Panc1 (cell line): Measurements from ENCODE around the gene SRP68. TPM values are rescaled to one million over a fixed set of nuclear protein-coding genes. Genes with fewer than 3 reads are reported as not detected.

ENCODE experiments used
- ATAC-seq: fragments of 200-7000 bp; cut with Tn5 transposase; 2 replicates; pipeline ENCODE4 v1.9.1; 2020; ENCODE audit warnings: mild to moderate bottlenecking, moderate library complexity
- BruUV-seq: library from RNA; stranded (reverse); fragments of 400-500 nt; replicated peaks from 2 replicates; lab custom pipeline; 2021; lab: Mats Ljungman, UMichigan
- CTCF ChIA-PET: fragments of 300-600 bp; sonication (Branson Sonifier 250); formaldehyde crosslinking; loops from one replicate; lab custom pipeline; 2022; ENCODE audit warnings: antibody characterized with exemption; lab: Charles Lee
- POLR2A ChIA-PET: fragments of 300-600 bp; sonication (Branson Sonifier 250); formaldehyde crosslinking; loops from one replicate; lab custom pipeline; 2022; ENCODE audit warnings: antibody characterized with exemption; lab: Charles Lee
- DNase-seq: peaks from one replicate; pipeline ENCODE4 v3.0.0-alpha.2; 2010; ENCODE audit warnings: low read depth, low spot score
- H3K27ac ChIP-seq: 2 replicates; pipeline ENCODE4 v1.5.1; 2011; ENCODE audit warnings: mild to moderate bottlenecking, low read length, inconsistent platforms
- H3K27me3 ChIP-seq: fragments of 200-500 bp; sonication (Bioruptor generic); 2 replicates; pipeline ENCODE4 v1.6.0; 2014; ENCODE audit warnings: low read length, inconsistent platforms; ENCODE audit not compliant: control insufficient read depth, insufficient read depth
- H3K36me3 ChIP-seq: fragments of 200-500 bp; sonication (Bioruptor generic); 2 replicates; pipeline ENCODE4 v1.5.1; 2014; ENCODE audit warnings: inconsistent platforms, mild to moderate bottlenecking, low read length, moderate library complexity; ENCODE audit not compliant: control insufficient read depth, insufficient read depth
- H3K4me1 ChIP-seq: 2 replicates; pipeline ENCODE4 v1.5.1; 2011; ENCODE audit warnings: inconsistent platforms, mild to moderate bottlenecking, low read length, moderate library complexity; ENCODE audit not compliant: control insufficient read depth, insufficient read depth
- H3K4me3 ChIP-seq, 2 experiments: 2 replicates each; pipeline ENCODE4 v1.5.1; 2011 to 2012; ENCODE audit warnings: low read depth in 2 of 2, low read length in 2 of 2, mild to moderate bottlenecking in 2 of 2, inconsistent platforms in 1 of 2, moderate library complexity in 1 of 2
- H3K9me3 ChIP-seq: fragments of 200-500 bp; sonication (Bioruptor generic); 2 replicates; pipeline ENCODE4 v1.5.1; 2014; ENCODE audit warnings: low read depth, mild to moderate bottlenecking, inconsistent platforms, low read length, moderate library complexity; ENCODE audit not compliant: control insufficient read depth, insufficient read depth
- POLR2AphosphoS5 ChIP-seq: IDR thresholded peaks from 2 replicates; pipeline ENCODE4 v1.6.1; 2012; ENCODE audit warnings: mild to moderate bottlenecking, low read depth, low read length, moderate library complexity
- SIN3A ChIP-seq: IDR thresholded peaks from 2 replicates; pipeline ENCODE4 v1.6.1; 2012; ENCODE audit warnings: low read depth, mild to moderate bottlenecking, low read length, moderate library complexity, borderline replicate concordance; ENCODE audit not compliant: insufficient read depth
- TCF7L2 ChIP-seq: IDR thresholded peaks from 2 replicates; pipeline ENCODE4 v1.6.1; 2011; ENCODE audit warnings: mild to moderate bottlenecking, low read depth, low read length, inconsistent platforms
- in situ Hi-C: cut with HindIII; loops from 2 replicates; pipeline ENCODE4 v1.10.0; 2016; ENCODE audit warnings: low sequenced_read_pairs, low pct_unique_long_range_greater_than_20kb
- intact Hi-C: fragments of 100-400 bp; cut with micrococcal nuclease; formaldehyde crosslinking; loops from one replicate; pipeline ENCODE4 v1.10.0; 2022; ENCODE audit not compliant: unreplicated experiment
- total RNA-seq: library from RNA; stranded (reverse); gene quantifications from one replicate; pipeline ENCODE4 v1.2.1, GENCODE V29; 2021; ENCODE audit not compliant: unreplicated experiment
- TF ChIP-seq, protein P1 (sequence below): fragments of 450-650 bp; IDR thresholded peaks from 2 replicates; pipeline ENCODE4 v1.5.1; 2017; ENCODE audit warnings: mild to moderate bottlenecking
- TF ChIP-seq, protein P2 (sequence below), 2 experiments: IDR thresholded peaks; 2 replicates each; pipeline ENCODE4 v1.6.1; 2011 to 2012; ENCODE audit warnings: low read depth in 2 of 2, control low read depth in 1 of 2, low read length in 1 of 2, mild to moderate bottlenecking in 1 of 2, moderate library complexity in 1 of 2; ENCODE audit not compliant: insufficient read depth in 1 of 2

SRP68 gene
- total RNA-seq, 1 experiment from 2014 or later, result 100 TPM

DNA sequence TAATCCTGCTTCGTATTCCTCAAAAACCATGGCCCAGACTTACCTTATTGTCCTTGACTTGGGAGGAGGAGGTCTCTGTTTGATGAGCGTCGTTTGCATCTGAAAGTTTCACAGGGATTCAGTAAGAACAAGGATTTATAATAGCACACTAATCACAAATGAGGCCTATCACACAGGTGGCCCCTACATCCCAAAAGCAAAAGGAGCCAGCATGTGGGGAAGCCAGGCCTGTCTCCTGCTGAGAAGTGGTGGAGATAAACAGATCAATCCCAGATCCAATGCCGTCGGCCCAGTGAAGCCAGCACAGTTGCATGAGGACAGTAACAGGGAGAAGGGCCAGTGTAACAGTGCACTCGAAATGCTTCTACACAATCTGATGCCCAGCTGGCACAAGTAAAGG is 31.9 kb downstream of the SRP68 start:
- intact Hi-C loops, result no loop called here
- Histone ChIP-seq H3K27ac (no peak overlapping the region), H3K4me3 (no peak overlapping the region), H3K4me1 (no peaks in the 10 kb centered on the region), H3K9me3 (no peaks in the 10 kb centered on the region), H3K27me3 (no peaks in the 10 kb centered on the region), H3K36me3 (peaks cover 33% of the 10 kb centered on the region)
- ChIA-PET CTCF (no interaction called here), POLR2A (no interaction called here)
- no TSS peak for BruUV-seq
- TF ChIP-seq SIN3A (no peak), TCF7L2 (no peak)
- in situ Hi-C loops, result no loop called here
- DNase-seq, result no peak
- no peak for ATAC-seq

DNA sequence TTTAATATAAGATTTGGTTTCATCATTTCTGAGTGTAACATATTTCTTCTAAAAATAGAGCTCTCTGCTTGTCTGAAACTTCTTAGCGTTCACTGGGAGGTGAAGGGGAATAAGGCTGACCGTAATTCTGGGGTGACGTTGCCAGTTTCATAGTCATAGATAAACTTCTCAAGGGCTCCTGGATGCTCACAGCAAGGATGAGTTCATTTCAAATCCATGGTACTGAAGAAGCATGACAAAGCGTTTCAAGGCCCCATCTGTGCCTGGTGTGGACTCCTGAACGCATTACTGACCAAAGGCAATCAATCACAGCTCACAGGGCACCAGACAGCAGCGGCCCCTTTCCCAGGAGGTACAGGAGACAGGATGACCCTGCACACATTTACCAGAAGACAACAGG is 33.2 kb downstream of the SRP68 start:
- DNase-seq (no peak), ATAC-seq (no peak)
- ChIA-PET CTCF (no interaction called here), POLR2A (no interaction called here)
- Histone ChIP-seq H3K27me3 (no peaks in the 10 kb centered on the region), H3K4me1 (no peaks in the 10 kb centered on the region), H3K36me3 (peaks cover 30% of the 10 kb centered on the region), H3K4me3 (no peak overlapping the region), H3K9me3 (no peaks in the 10 kb centered on the region), H3K27ac (no peak overlapping the region)
- intact Hi-C loops (no loop called here), in situ Hi-C loops (no loop called here)
- no peak for TF ChIP-seq TCF7L2
- TF ChIP-seq, protein P1, sequence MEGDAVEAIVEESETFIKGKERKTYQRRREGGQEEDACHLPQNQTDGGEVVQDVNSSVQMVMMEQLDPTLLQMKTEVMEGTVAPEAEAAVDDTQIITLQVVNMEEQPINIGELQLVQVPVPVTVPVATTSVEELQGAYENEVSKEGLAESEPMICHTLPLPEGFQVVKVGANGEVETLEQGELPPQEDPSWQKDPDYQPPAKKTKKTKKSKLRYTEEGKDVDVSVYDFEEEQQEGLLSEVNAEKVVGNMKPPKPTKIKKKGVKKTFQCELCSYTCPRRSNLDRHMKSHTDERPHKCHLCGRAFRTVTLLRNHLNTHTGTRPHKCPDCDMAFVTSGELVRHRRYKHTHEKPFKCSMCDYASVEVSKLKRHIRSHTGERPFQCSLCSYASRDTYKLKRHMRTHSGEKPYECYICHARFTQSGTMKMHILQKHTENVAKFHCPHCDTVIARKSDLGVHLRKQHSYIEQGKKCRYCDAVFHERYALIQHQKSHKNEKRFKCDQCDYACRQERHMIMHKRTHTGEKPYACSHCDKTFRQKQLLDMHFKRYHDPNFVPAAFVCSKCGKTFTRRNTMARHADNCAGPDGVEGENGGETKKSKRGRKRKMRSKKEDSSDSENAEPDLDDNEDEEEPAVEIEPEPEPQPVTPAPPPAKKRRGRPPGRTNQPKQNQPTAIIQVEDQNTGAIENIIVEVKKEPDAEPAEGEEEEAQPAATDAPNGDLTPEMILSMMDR, result no peak
- TF ChIP-seq, protein P2, sequence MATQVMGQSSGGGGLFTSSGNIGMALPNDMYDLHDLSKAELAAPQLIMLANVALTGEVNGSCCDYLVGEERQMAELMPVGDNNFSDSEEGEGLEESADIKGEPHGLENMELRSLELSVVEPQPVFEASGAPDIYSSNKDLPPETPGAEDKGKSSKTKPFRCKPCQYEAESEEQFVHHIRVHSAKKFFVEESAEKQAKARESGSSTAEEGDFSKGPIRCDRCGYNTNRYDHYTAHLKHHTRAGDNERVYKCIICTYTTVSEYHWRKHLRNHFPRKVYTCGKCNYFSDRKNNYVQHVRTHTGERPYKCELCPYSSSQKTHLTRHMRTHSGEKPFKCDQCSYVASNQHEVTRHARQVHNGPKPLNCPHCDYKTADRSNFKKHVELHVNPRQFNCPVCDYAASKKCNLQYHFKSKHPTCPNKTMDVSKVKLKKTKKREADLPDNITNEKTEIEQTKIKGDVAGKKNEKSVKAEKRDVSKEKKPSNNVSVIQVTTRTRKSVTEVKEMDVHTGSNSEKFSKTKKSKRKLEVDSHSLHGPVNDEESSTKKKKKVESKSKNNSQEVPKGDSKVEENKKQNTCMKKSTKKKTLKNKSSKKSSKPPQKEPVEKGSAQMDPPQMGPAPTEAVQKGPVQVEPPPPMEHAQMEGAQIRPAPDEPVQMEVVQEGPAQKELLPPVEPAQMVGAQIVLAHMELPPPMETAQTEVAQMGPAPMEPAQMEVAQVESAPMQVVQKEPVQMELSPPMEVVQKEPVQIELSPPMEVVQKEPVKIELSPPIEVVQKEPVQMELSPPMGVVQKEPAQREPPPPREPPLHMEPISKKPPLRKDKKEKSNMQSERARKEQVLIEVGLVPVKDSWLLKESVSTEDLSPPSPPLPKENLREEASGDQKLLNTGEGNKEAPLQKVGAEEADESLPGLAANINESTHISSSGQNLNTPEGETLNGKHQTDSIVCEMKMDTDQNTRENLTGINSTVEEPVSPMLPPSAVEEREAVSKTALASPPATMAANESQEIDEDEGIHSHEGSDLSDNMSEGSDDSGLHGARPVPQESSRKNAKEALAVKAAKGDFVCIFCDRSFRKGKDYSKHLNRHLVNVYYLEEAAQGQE (IDR thresholded peaks at IDR 0.05; ENCODE audit: insufficient read depth in 1 of 2, low read depth in 2 of 2, low read length in 1 of 2), result no peak
- no peak for TF ChIP-seq POLR2AphosphoS5
- BruUV-seq, result no TSS peak

DNA sequence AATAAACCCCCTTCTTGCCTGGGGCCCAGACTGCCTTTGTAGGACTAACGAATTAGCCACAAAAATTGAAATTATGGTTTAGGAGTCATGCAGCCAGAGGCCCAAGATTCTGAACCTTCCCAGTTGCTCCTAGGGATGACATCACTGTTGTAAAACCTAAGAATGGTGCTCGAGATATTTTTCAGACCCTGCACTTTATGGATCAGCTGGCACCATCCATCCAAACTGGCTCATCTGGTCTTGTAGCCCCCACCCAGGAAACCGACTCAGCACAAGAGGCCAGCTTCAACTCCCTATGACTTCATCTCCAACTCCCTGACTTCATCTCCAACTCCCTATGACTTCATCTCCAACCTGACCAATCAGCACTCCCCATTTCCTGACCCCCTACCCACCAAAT is 34.3 kb downstream of the SRP68 start:
- H3K27ac ChIP-seq, result no peak overlapping the region
- TF ChIP-seq, protein P1, result no peak
- TF ChIP-seq, protein P2 (IDR thresholded peaks at IDR 0.05; ENCODE audit: insufficient read depth in 1 of 2, low read depth in 2 of 2, low read length in 1 of 2), result no peak
- TF ChIP-seq POLR2AphosphoS5, result no peak
- no peak for TF ChIP-seq SIN3A
- no peaks in the 10 kb centered on the region for H3K4me1 ChIP-seq
- in situ Hi-C loops (no loop called here), intact Hi-C loops (no loop called here)
- ChIA-PET CTCF (no interaction called here), POLR2A (no interaction called here)
- H3K36me3 ChIP-seq, result peaks cover 24% of the 10 kb centered on the region
- H3K9me3 ChIP-seq, result no peaks in the 10 kb centered on the region
- DNase-seq (no peak), ATAC-seq (no peak)
- H3K4me3 ChIP-seq, result no peak overlapping the region
- no TSS peak for BruUV-seq
- no peaks in the 10 kb centered on the region for H3K27me3 ChIP-seq
